ENCODE results near the gene PPP1R3E. TPM values are rescaled to one million over a fixed set of nuclear protein-coding genes. Genes with fewer than 3 reads are reported as not detected.
A peak's percentile ranks its signal among the peaks of the same experiment; 100 is the strongest.

PPP1R3E gene
- total and polyA plus RNA-seq, 2 of the 13 experiments (the other 11 are each of a cell fraction or from before 2014, with no cell fraction given) = 16.5 to 26.5 TPM

- TF ChIP-seq ZNF503 (CRISPR knock-in tag; IDR thresholded peaks at IDR 0.05) (no peak), TSC22D2 (CRISPR knock-in tag; IDR thresholded peaks at IDR 0.05; ENCODE audit: borderline replicate concordance) (0 out of 2 replicates have a peak, but pooled peaks have one; percentile 27), ZNF572 (CRISPR knock-in tag; IDR thresholded peaks at IDR 0.05) (peak; percentile 99), MYC (CRISPR knock-in tag; IDR thresholded peaks at IDR 0.05; ENCODE audit: borderline replicate concordance) (peak; percentile 79; the same call in 1 of the 2 replicates), ZNF891 (CRISPR knock-in tag; IDR thresholded peaks at IDR 0.05) (peak; percentile 44; the same call in 1 of the 2 replicates), ZNF737 (CRISPR knock-in tag; IDR thresholded peaks at IDR 0.05; ENCODE audit: borderline replicate concordance) (0 out of 2 replicates have a peak, but pooled peaks have one; percentile 76), TARDBP (CRISPR knock-in tag; IDR thresholded peaks at IDR 0.05) (0 out of 2 replicates have a peak, but pooled peaks have one; percentile 13), ZNF83 (CRISPR knock-in tag; IDR thresholded peaks at IDR 0.05; ENCODE audit: borderline replicate concordance) (no peak; the same call in 1 of the 2 replicates), HIC2 (CRISPR knock-in tag; IDR thresholded peaks at IDR 0.05; ENCODE audit: low read depth) (no peak), ZNF629 (CRISPR knock-in tag; conservative IDR thresholded peaks at IDR 0.05) (0 out of 2 replicates have a peak, but pooled peaks have one; percentile 18), AKAP8 (CRISPR knock-in tag; IDR thresholded peaks at IDR 0.05) (0 out of 2 replicates have a peak, but pooled peaks have one; percentile 86), IRF9 (CRISPR knock-in tag; IDR thresholded peaks at IDR 0.05; ENCODE audit: borderline replicate concordance) (no peak), ZNF720 (CRISPR knock-in tag; IDR thresholded peaks at IDR 0.05) (no peak), AGO2 (optimal IDR thresholded peaks at IDR 0.05; ENCODE audit: low read depth, low read length) (peak; percentile 73), ZBTB40 (IDR thresholded peaks at IDR 0.05) (no peak), ZBTB40 (CRISPR knock-in tag; IDR thresholded peaks at IDR 0.05) (peak; percentile 13; the same call in 1 of the 2 replicates)
Measured at GRCh38 chr14:23285530-23286019, 17.1 kb downstream of the PPP1R3E start (continued).
